Loucy (cell line): ENCODE measurements around the gene EVI2B.
A peak's percentile ranks its signal among the peaks of the same experiment; 100 is the strongest.

ENCODE experiments used
- H2AFZ ChIP-seq: fragments of 200-600 bp; sonication (generic); 2 replicates; pipeline ENCODE4 v1.6.0; 2016; ENCODE audit warnings: antibody characterized with exemption, mild to moderate bottlenecking, low read length, moderate library complexity
- H3F3A ChIP-seq: fragments of 200-600 bp; 2 replicates; pipeline ENCODE4 v1.6.0; 2016; ENCODE audit warnings: antibody characterized with exemption, low read depth, mild to moderate bottlenecking
- H3K27me3 ChIP-seq: fragments of 200-600 bp; sonication (generic); 2 replicates; pipeline ENCODE4 v1.6.1; 2014; ENCODE audit warnings: low read length, mild to moderate bottlenecking; ENCODE audit not compliant: insufficient read depth, poor library complexity, severe bottlenecking
- H3K36me3 ChIP-seq: fragments of 200-600 bp; sonication (generic); 2 replicates; pipeline ENCODE4 v1.6.1; 2016; ENCODE audit warnings: low read length; ENCODE audit not compliant: insufficient read depth
- H3K4me1 ChIP-seq: fragments of 200-600 bp; sonication (generic); 2 replicates; pipeline ENCODE4 v1.5.1; 2014; ENCODE audit warnings: low read length, mild to moderate bottlenecking; ENCODE audit not compliant: insufficient read depth, poor library complexity, severe bottlenecking
- H3K4me2 ChIP-seq: fragments of 200-600 bp; sonication (generic); 2 replicates; pipeline ENCODE4 v1.6.0; 2014; ENCODE audit warnings: antibody characterized with exemption, low read length, low read depth, mild to moderate bottlenecking; ENCODE audit not compliant: poor library complexity, severe bottlenecking
- H3K4me3 ChIP-seq: fragments of 200-600 bp; sonication (generic); 2 replicates; pipeline ENCODE4 v1.5.1; 2014; ENCODE audit warnings: low read length, mild to moderate bottlenecking, mixed read lengths; ENCODE audit not compliant: poor library complexity, severe bottlenecking
- H3K79me2 ChIP-seq: fragments of 200-600 bp; sonication (generic); 2 replicates; pipeline ENCODE4 v1.6.1; 2014; ENCODE audit warnings: low read length; ENCODE audit not compliant: insufficient read depth
- H3K9ac ChIP-seq: fragments of 200-600 bp; sonication (generic); 2 replicates; pipeline ENCODE4 v1.6.0; 2014; ENCODE audit warnings: mild to moderate bottlenecking, low read depth, low read length, moderate library complexity; ENCODE audit not compliant: poor library complexity, severe bottlenecking
- H3K9me2 ChIP-seq: fragments of 200-600 bp; sonication (generic); replicated peaks from 2 replicates; pipeline ENCODE4 v1.6.1; 2016; ENCODE audit warnings: low read depth, low read length, mixed read lengths
- H3K9me3 ChIP-seq: fragments of 200-600 bp; sonication (generic); 2 replicates; pipeline ENCODE4 v1.6.1; 2014; ENCODE audit warnings: mild to moderate bottlenecking, antibody characterized with exemption, low read length, low read depth; ENCODE audit not compliant: insufficient read depth
- H4K20me1 ChIP-seq: fragments of 200-600 bp; sonication (generic); 2 replicates; pipeline ENCODE4 v1.6.0; 2014; ENCODE audit warnings: antibody characterized with exemption, low read length, mild to moderate bottlenecking; ENCODE audit not compliant: insufficient read depth, poor library complexity, severe bottlenecking
- EZH2phosphoT487 ChIP-seq: fragments of 200-600 bp; IDR thresholded peaks from 2 replicates; pipeline ENCODE4 v1.6.1; 2018; ENCODE audit warnings: antibody characterized with exemption, mild to moderate bottlenecking, moderate library complexity, borderline replicate concordance
- TF ChIP-seq, protein P1 (sequence below): fragments of 200-600 bp; sonication (generic); conservative IDR thresholded peaks from 2 replicates; pipeline ENCODE4 v1.5.1; 2014; ENCODE audit warnings: mild to moderate bottlenecking, antibody characterized with exemption, low read length

EVI2B gene

GRCh38 chr17:31323551-31323950, 9.7 kb upstream of the EVI2B start:
- Histone ChIP-seq H4K20me1 (no peaks in the 10 kb centered on the region), H3K4me3 (no peak overlapping the region), H3K9me2 (no peaks in the 10 kb centered on the region), H3K27me3 (no peaks in the 10 kb centered on the region), H3F3A (peaks cover 5% of the 10 kb centered on the region; the same call in 1 of the 2 replicates), H3K4me2 (no peak overlapping the region), H3K79me2 (peaks cover 28% of the 10 kb centered on the region), H3K36me3 (peaks cover 18% of the 10 kb centered on the region; the same call in 1 of the 2 replicates), H3K9ac (no peak overlapping the region), H3K9me3 (no peaks in the 10 kb centered on the region), H3K4me1 (peaks cover 31% of the 10 kb centered on the region), H2AFZ (no peak overlapping the region)
- TF ChIP-seq, protein P1, sequence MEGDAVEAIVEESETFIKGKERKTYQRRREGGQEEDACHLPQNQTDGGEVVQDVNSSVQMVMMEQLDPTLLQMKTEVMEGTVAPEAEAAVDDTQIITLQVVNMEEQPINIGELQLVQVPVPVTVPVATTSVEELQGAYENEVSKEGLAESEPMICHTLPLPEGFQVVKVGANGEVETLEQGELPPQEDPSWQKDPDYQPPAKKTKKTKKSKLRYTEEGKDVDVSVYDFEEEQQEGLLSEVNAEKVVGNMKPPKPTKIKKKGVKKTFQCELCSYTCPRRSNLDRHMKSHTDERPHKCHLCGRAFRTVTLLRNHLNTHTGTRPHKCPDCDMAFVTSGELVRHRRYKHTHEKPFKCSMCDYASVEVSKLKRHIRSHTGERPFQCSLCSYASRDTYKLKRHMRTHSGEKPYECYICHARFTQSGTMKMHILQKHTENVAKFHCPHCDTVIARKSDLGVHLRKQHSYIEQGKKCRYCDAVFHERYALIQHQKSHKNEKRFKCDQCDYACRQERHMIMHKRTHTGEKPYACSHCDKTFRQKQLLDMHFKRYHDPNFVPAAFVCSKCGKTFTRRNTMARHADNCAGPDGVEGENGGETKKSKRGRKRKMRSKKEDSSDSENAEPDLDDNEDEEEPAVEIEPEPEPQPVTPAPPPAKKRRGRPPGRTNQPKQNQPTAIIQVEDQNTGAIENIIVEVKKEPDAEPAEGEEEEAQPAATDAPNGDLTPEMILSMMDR = no peak
- no peak for TF ChIP-seq EZH2phosphoT487

DNA sequence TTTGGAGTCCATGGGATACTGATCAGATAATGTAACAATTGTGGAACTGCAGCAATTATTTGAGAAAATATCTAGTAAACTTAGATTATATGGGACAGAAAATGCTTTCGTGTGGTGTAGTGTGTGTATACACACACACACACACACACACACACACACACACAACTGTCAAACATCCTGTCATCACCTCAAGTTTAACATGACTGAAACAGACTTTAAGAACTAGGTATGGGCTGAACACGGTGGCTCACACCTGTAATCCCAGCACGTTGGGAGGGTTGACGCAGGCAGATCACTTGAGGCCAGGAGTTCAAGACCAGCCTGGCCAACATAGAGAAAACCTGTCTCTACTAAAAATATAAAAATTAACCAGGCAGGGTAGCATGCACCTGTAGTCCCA, 8.1 kb upstream of the EVI2B start:
- Histone ChIP-seq H3K27me3 (no peaks in the 10 kb centered on the region), H3K36me3 (peaks cover 11% of the 10 kb centered on the region; the same call in 1 of the 2 replicates), H3K9ac (no peak overlapping the region), H3K4me2 (peak overlapping the region; percentile 83), H3K4me1 (peaks cover 42% of the 10 kb centered on the region), H3K4me3 (peak overlapping the region; percentile 73), H3K9me2 (no peaks in the 10 kb centered on the region), H3F3A (peaks cover 5% of the 10 kb centered on the region; the same call in 1 of the 2 replicates), H3K79me2 (peaks cover 41% of the 10 kb centered on the region), H3K9me3 (no peaks in the 10 kb centered on the region), H4K20me1 (no peaks in the 10 kb centered on the region), H2AFZ (no peak overlapping the region)
- no peak for TF ChIP-seq EZH2phosphoT487
- TF ChIP-seq, protein P1 = no peak

DNA sequence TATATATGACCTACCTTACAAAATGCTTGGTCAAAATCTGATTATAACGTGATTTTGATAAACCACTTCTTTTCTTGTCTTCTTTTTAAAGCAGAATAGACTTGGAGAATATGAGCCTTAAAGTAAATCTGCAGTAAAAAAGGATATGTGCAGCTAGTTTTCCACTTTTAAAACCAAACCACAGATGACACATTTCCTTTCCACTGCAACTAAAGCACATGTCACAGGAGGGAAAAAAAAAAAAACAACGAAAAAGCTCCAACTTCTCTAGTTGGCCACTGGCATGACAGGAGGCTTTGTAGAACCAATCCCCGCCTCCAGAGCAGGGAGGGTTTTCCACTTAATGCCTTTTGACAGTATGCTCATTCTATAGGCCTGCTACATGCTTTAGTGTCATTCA, 7.6 kb upstream of the EVI2B start, which contains the start of gene EVI2A:
Gene EVI2A, minus strand, starts transcription at position 142 of the 400 bp plus-strand sequence. CDS start 2,609 bp downstream, outside the sequence.
- Histone ChIP-seq H3K4me2 (peak within 1 kb of the TSS; percentile 83), H3K9ac (peak within 1 kb of the TSS; percentile 74), H2AFZ (no peak within 1 kb of the TSS), H3F3A (peaks cover 5% of the 10 kb centered on the region; the same call in 1 of the 2 replicates), H3K4me1 (peaks cover 46% of the 10 kb centered on the region), H4K20me1 (no peaks in the 10 kb centered on the region), H3K4me3 (peak within 1 kb of the TSS; percentile 73), H3K79me2 (peaks cover 45% of the 10 kb centered on the region), H3K27me3 (no peaks in the 10 kb centered on the region), H3K9me2 (no peaks in the 10 kb centered on the region), H3K36me3 (peaks cover 9% of the 10 kb centered on the region; the same call in 1 of the 2 replicates), H3K9me3 (no peaks in the 10 kb centered on the region)
- TF ChIP-seq EZH2phosphoT487 = no peak
- TF ChIP-seq, protein P1 = no peak
